ENCODE measurements around the gene TIMP2.

DNA sequence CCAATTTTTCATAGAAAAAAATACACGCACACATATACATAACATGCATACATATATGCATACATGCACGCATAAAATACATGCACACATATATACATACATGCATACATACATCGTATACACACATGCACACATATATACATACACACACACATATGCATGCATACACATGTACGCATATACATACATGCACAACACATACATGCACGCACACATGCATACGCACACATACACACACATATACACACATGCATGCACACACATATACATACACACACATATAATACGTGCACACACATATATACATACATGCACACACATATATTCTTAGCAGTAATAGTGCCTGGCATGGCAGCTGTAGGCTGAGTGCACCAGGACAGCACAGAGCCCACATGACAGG is 109.5 kb downstream of the TIMP2 start:
- TF ChIP-seq ZNF124 (CRISPR knock-in tag; IDR thresholded peaks at IDR 0.05) = no peak
- TF ChIP-seq, protein P1, sequence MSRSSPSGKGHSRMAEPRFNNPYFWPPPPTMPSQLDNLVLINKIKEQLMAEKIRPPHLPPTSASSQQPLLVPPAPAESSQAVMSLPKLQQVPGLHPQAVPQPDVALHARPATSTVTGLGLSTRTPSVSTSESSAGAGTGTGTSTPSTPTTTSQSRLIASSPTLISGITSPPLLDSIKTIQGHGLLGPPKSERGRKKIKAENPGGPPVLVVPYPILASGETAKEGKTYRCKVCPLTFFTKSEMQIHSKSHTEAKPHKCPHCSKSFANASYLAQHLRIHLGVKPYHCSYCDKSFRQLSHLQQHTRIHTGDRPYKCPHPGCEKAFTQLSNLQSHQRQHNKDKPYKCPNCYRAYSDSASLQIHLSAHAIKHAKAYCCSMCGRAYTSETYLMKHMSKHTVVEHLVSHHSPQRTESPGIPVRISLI (CRISPR knock-in tag; IDR thresholded peaks at IDR 0.05; ENCODE audit: borderline replicate concordance) = no peak
- TF ChIP-seq ZNF879 (CRISPR knock-in tag; IDR thresholded peaks at IDR 0.05) = no peak
- TF ChIP-seq, protein P2, sequence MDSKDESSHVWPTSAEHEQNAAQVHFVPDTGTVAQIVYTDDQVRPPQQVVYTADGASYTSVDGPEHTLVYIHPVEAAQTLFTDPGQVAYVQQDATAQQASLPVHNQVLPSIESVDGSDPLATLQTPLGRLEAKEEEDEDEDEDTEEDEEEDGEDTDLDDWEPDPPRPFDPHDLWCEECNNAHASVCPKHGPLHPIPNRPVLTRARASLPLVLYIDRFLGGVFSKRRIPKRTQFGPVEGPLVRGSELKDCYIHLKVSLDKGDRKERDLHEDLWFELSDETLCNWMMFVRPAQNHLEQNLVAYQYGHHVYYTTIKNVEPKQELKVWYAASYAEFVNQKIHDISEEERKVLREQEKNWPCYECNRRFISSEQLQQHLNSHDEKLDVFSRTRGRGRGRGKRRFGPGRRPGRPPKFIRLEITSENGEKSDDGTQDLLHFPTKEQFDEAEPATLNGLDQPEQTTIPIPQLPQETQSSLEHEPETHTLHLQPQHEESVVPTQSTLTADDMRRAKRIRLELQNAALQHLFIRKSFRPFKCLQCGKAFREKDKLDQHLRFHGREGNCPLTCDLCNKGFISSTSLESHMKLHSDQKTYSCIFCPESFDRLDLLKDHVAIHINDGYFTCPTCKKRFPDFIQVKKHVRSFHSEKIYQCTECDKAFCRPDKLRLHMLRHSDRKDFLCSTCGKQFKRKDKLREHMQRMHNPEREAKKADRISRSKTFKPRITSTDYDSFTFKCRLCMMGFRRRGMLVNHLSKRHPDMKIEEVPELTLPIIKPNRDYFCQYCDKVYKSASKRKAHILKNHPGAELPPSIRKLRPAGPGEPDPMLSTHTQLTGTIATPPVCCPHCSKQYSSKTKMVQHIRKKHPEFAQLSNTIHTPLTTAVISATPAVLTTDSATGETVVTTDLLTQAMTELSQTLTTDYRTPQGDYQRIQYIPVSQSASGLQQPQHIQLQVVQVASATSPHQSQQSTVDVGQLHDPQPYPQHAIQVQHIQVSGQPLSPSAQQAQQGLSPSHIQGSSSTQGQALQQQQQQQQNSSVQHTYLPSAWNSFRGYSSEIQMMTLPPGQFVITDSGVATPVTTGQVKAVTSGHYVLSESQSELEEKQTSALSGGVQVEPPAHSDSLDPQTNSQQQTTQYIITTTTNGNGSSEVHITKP (CRISPR knock-in tag; IDR thresholded peaks at IDR 0.05; ENCODE audit: low read depth) = no peak
